ENCODE measurements around the gene YPEL3.

DNA sequence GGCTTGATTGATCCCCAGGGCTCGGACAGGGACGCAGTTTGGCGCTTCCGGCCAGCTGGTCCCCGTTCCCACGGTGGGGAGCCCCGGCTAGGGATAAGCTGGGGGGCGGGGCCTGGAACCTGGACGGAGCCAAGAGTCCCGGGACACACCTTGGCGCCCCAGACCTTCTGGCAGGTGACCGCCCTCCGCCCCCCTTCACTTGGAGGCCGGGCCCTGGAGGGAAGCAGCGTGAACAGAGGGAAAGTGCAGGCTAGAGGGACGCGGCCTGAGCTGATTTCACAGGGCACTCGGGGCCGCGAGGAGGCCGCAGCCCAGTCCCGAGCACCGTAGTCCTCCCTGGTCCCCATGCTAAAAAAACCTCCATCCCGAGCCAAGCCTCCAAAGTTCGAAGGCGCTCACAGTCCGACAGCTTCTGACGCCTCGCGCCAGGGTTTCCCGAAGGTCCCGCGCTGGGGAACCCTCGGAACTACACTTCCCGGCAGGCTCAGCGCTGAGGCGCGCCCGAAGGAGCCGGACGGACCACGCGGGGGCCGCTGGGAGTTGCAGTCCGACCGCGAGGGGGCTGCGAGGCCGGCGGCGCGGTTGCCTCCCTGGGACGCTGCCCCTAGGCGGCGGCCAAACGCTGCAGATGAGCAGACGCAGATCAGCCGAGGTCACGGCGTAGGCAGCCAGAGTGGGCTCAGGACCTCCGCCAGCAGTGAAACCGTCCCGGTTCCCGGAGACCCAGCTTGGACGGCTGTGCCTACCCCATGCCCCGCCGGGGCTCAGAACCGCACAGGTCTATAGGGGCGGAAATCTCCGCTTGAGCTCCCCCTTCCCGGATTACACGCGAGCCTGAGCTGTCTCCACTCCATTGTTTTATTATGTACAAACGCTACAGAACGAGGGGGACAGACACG lies 4.3 kb downstream of the YPEL3 start, which contains the start of gene TBX6:
- TF ChIP-seq, protein P1, sequence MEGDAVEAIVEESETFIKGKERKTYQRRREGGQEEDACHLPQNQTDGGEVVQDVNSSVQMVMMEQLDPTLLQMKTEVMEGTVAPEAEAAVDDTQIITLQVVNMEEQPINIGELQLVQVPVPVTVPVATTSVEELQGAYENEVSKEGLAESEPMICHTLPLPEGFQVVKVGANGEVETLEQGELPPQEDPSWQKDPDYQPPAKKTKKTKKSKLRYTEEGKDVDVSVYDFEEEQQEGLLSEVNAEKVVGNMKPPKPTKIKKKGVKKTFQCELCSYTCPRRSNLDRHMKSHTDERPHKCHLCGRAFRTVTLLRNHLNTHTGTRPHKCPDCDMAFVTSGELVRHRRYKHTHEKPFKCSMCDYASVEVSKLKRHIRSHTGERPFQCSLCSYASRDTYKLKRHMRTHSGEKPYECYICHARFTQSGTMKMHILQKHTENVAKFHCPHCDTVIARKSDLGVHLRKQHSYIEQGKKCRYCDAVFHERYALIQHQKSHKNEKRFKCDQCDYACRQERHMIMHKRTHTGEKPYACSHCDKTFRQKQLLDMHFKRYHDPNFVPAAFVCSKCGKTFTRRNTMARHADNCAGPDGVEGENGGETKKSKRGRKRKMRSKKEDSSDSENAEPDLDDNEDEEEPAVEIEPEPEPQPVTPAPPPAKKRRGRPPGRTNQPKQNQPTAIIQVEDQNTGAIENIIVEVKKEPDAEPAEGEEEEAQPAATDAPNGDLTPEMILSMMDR (IDR thresholded peaks at IDR 0.05), result peak; percentile 81 to 96 (median 84)
- no peak for TF ChIP-seq POLR2A (IDR thresholded peaks at IDR 0.05; ENCODE audit: low read depth)

All from esophagus muscularis mucosa (tissue), 3 donors.